ENCODE data around the gene ARHGEF28.

The ARHGEF28 gene

DNA sequence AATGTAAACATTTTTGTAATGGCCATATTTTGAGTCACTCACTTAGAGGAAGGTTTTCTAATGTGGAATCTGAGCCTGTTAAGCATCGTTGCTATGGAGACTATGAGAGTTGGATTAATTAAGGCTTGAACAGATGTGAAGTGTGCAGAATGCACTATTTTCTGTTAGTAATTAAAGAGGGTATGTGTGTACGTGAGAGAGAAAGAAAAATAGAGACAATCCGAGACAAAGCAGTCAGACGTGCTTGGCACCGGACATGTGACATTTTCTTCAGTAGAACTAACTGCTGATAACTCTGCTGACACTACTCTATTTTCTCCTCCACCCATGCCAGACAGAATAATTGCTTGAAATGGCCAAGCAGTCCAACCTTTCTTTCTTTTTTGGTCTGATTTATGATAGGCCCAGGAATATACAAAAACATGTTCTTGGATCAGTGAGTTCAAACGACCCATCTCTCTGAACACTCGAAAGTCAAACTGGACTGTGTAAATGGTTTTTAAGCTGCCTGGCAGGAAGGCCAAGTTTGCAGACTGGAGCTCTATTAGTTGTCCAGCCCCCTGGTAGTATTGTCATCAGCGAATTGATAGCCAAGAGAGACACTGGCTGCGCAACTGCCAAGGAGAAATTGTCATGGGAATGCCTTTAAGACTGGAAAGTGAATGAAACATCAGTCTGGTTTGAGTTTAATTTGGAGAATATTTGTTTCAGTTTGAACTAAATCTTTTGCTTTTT is 322.1 kb downstream of the ARHGEF28 start:
- TF ChIP-seq, protein P1, sequence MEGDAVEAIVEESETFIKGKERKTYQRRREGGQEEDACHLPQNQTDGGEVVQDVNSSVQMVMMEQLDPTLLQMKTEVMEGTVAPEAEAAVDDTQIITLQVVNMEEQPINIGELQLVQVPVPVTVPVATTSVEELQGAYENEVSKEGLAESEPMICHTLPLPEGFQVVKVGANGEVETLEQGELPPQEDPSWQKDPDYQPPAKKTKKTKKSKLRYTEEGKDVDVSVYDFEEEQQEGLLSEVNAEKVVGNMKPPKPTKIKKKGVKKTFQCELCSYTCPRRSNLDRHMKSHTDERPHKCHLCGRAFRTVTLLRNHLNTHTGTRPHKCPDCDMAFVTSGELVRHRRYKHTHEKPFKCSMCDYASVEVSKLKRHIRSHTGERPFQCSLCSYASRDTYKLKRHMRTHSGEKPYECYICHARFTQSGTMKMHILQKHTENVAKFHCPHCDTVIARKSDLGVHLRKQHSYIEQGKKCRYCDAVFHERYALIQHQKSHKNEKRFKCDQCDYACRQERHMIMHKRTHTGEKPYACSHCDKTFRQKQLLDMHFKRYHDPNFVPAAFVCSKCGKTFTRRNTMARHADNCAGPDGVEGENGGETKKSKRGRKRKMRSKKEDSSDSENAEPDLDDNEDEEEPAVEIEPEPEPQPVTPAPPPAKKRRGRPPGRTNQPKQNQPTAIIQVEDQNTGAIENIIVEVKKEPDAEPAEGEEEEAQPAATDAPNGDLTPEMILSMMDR (conservative IDR thresholded peaks at IDR 0.05; ENCODE audit: low read length), result no peak
- TF ChIP-seq EZH2phosphoT487 (IDR thresholded peaks at IDR 0.05; ENCODE audit: borderline replicate concordance), result no peak
- Histone ChIP-seq H3K9me3 (ENCODE audit: insufficient read depth, low read depth, low read length) (no peaks in the 10 kb centered on the region), H4K20me1 (ENCODE audit: insufficient read depth, low read length, poor library complexity, severe bottlenecking) (no peaks in the 10 kb centered on the region), H3K4me1 (ENCODE audit: insufficient read depth, low read length, poor library complexity, severe bottlenecking) (peaks cover 21% of the 10 kb centered on the region), H3K36me3 (ENCODE audit: insufficient read depth, low read length) (no peaks in the 10 kb centered on the region), H3F3A (ENCODE audit: low read depth) (no peaks in the 10 kb centered on the region), H2AFZ (ENCODE audit: low read length) (peak overlapping the region; percentile 74), H3K4me2 (ENCODE audit: low read depth, low read length, poor library complexity, severe bottlenecking) (peak overlapping the region; percentile 43), H3K9me2 (replicated peaks; ENCODE audit: low read depth, low read length) (no peaks in the 10 kb centered on the region), H3K27me3 (ENCODE audit: insufficient read depth, low read length, poor library complexity, severe bottlenecking) (no peaks in the 10 kb centered on the region), H3K9ac (ENCODE audit: low read depth, low read length, poor library complexity, severe bottlenecking) (no peak overlapping the region), H3K79me2 (ENCODE audit: insufficient read depth, low read length) (no peaks in the 10 kb centered on the region), H3K4me3 (ENCODE audit: low read length, poor library complexity, severe bottlenecking) (no peak overlapping the region)

DNA sequence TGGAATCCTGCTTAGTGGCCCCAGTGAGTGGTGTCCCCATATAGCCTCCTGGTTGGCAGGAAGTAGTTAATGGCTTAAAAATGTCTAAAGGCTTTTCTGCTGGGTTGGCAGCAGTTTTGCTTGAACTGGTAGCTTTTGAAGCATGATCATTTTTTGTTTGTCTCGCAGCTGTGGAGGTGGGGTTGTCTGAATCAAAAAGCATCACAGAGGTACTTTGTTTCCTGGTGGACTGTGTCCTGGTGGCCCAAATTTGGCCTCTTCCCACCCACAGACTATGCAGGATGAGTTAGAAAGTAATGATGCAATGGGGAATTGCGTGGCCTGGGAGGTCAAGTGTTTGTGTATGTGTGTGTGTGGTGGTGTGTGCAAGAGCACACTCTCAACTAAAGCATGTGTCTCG is 322.7 kb downstream of the ARHGEF28 start:
- no peaks in the 10 kb centered on the region for H3K79me2 ChIP-seq (ENCODE audit: insufficient read depth, low read length)
- H3K9ac ChIP-seq (ENCODE audit: low read depth, low read length, poor library complexity, severe bottlenecking), result peak overlapping the region; percentile 10
- H3F3A ChIP-seq (ENCODE audit: low read depth), result no peaks in the 10 kb centered on the region
- H3K4me2 ChIP-seq (ENCODE audit: low read depth, low read length, poor library complexity, severe bottlenecking), result peak overlapping the region; percentile 43
- H3K4me3 ChIP-seq (ENCODE audit: low read length, poor library complexity, severe bottlenecking), result peak overlapping the region; percentile 23
- H2AFZ ChIP-seq (ENCODE audit: low read length), result peak overlapping the region; percentile 74
- no peaks in the 10 kb centered on the region for H3K27me3 ChIP-seq (ENCODE audit: insufficient read depth, low read length, poor library complexity, severe bottlenecking)
- no peaks in the 10 kb centered on the region for H3K9me2 ChIP-seq (replicated peaks; ENCODE audit: low read depth, low read length)
- no peaks in the 10 kb centered on the region for H4K20me1 ChIP-seq (ENCODE audit: insufficient read depth, low read length, poor library complexity, severe bottlenecking)
- TF ChIP-seq, protein P1 (conservative IDR thresholded peaks at IDR 0.05; ENCODE audit: low read length), result no peak
- H3K4me1 ChIP-seq (ENCODE audit: insufficient read depth, low read length, poor library complexity, severe bottlenecking), result peaks cover 21% of the 10 kb centered on the region
- no peaks in the 10 kb centered on the region for H3K36me3 ChIP-seq (ENCODE audit: insufficient read depth, low read length)
- no peaks in the 10 kb centered on the region for H3K9me3 ChIP-seq (ENCODE audit: insufficient read depth, low read depth, low read length)

DNA sequence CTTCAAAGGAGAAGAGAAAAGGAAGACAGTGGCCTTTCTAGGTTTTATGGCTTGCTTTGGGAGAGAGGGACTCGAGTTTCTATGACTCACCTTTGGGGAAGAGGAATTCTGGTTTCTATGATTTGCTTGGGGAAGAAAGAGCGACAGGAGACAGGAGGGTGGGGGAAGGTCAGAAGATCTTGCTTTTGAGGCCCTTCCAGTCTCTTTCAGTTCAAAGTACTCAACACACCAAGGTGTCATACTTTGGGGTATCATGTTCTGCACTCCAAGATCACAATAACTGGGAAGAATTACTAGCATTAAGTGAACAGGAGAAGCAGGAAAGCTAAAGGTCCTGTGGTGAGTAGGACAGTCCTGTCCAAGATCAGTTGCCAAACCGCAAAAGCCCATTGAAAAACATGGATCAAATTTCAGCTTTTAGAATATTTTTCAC is 324.5 kb downstream of the ARHGEF28 start:
- Histone ChIP-seq H3K4me3 (ENCODE audit: low read length, poor library complexity, severe bottlenecking) (no peak overlapping the region), H3F3A (ENCODE audit: low read depth) (no peaks in the 10 kb centered on the region), H4K20me1 (ENCODE audit: insufficient read depth, low read length, poor library complexity, severe bottlenecking) (no peaks in the 10 kb centered on the region), H2AFZ (ENCODE audit: low read length) (no peak overlapping the region), H3K4me2 (ENCODE audit: low read depth, low read length, poor library complexity, severe bottlenecking) (no peak overlapping the region), H3K9me2 (replicated peaks; ENCODE audit: low read depth, low read length) (no peaks in the 10 kb centered on the region), H3K9me3 (ENCODE audit: insufficient read depth, low read depth, low read length) (no peaks in the 10 kb centered on the region), H3K36me3 (ENCODE audit: insufficient read depth, low read length) (no peaks in the 10 kb centered on the region), H3K79me2 (ENCODE audit: insufficient read depth, low read length) (no peaks in the 10 kb centered on the region), H3K9ac (ENCODE audit: low read depth, low read length, poor library complexity, severe bottlenecking) (no peak overlapping the region), H3K27me3 (ENCODE audit: insufficient read depth, low read length, poor library complexity, severe bottlenecking) (no peaks in the 10 kb centered on the region), H3K4me1 (ENCODE audit: insufficient read depth, low read length, poor library complexity, severe bottlenecking) (peaks cover 21% of the 10 kb centered on the region)
- TF ChIP-seq EZH2phosphoT487 (IDR thresholded peaks at IDR 0.05; ENCODE audit: borderline replicate concordance), result no peak
- TF ChIP-seq, protein P1 (conservative IDR thresholded peaks at IDR 0.05; ENCODE audit: low read length), result no peak

All from Loucy (cell line).